Suprapubic skin (tissue), 4 donors: ENCODE data around the gene RIMS1.

ENCODE experiments used
- CTCF ChIP-seq, 2 donors: fragments of 200-600 bp in 1 of 2; fragments of 450-650 bp in 1 of 2; sonication (generic) in 1 of 2; IDR thresholded peaks; one replicate each; pipeline ENCODE4 v1.5.1; 2016 to 2019; ENCODE audit warnings: antibody characterized with exemption in 2 of 2, mild to moderate bottlenecking in 1 of 2, moderate library complexity in 1 of 2
- EP300 ChIP-seq: sonication (generic); formaldehyde crosslinking; IDR thresholded peaks from one replicate; pipeline ENCODE4 v1.6.1; 2017; ENCODE audit warnings: antibody characterized with exemption
- POLR2AphosphoS5 ChIP-seq, 3 donors: sonication (generic); formaldehyde crosslinking; IDR thresholded peaks; one replicate each; pipeline ENCODE4 v1.6.1; 2017; ENCODE audit warnings: antibody characterized with exemption in 3 of 3

- TF ChIP-seq EP300, result no peak
- TF ChIP-seq POLR2AphosphoS5 (IDR thresholded peaks at IDR 0.05), result no peak
- TF ChIP-seq CTCF (IDR thresholded peaks at IDR 0.05), result no peak
These were observed 462.6 kb downstream of the RIMS1 start for GRCh38 chr6:72348926-72349325.
